Spleen (tissue), 11 donors: Measurements from ENCODE around the gene ADAP1. TPM values are rescaled to one million over a fixed set of nuclear protein-coding genes. Genes with fewer than 3 reads are reported as not detected.
A peak's percentile ranks its signal among the peaks of the same experiment; 100 is the strongest.

ENCODE experiments used
- DNase-seq: peaks from one replicate; pipeline ENCODE4 v3.0.0-alpha.2; 2020
- H3K27ac ChIP-seq, 8 donors: fragments of 200-600 bp; sonication (generic) in 7 of 8; 1 replicate in 4 of 8; 2 replicates in 4 of 8; pipeline versions ENCODE4 v1.5.0 to v1.8.0; 2016 to 2021; ENCODE audit warnings: inconsistent platforms in 4 of 8, mild to moderate bottlenecking in 4 of 8, moderate library complexity in 1 of 8
- H3K27me3 ChIP-seq, 7 donors: fragments of 200-600 bp; sonication (generic) in 6 of 7; replicated peaks in 1 of 7; 1 replicate in 4 of 7; 2 replicates in 3 of 7; pipeline versions ENCODE4 v1.5.0 to v1.8.0; 2016 to 2021; ENCODE audit warnings: inconsistent platforms in 3 of 7, mild to moderate bottlenecking in 1 of 7
- H3K36me3 ChIP-seq, 6 donors: fragments of 200-600 bp; sonication (generic) in 5 of 6; 1 replicate in 4 of 6; 2 replicates in 2 of 6; pipeline versions ENCODE4 v1.5.0 to v1.8.0; 2016 to 2021; ENCODE audit warnings: inconsistent platforms in 2 of 6
- H3K4me1 ChIP-seq, 6 donors: fragments of 200-600 bp; sonication (generic) in 5 of 6; 1 replicate in 3 of 6; 2 replicates in 3 of 6; pipeline versions ENCODE4 v1.5.0 to v1.8.0; 2016 to 2021; ENCODE audit warnings: inconsistent platforms in 3 of 6
- H3K4me3 ChIP-seq, 8 donors: fragments of 200-600 bp; sonication (generic) in 7 of 8; 1 replicate in 4 of 8; 2 replicates in 4 of 8; pipeline versions ENCODE4 v1.5.0 to v1.8.0; 2016 to 2021; ENCODE audit warnings: inconsistent platforms in 4 of 8, mild to moderate bottlenecking in 4 of 8, moderate library complexity in 2 of 8
- H3K9me3 ChIP-seq, 8 donors: fragments of 200-600 bp; sonication (generic) in 7 of 8; 1 replicate in 4 of 8; 2 replicates in 4 of 8; pipeline versions ENCODE4 v1.5.0 to v1.8.0; 2016 to 2021; ENCODE audit warnings: inconsistent platforms in 4 of 8
- CTCF ChIP-seq, 11 experiments: fragments of 200-600 bp in 7 of 11; fragments of 450-650 bp in 4 of 11; sonication (generic) in 4 of 11; IDR thresholded peaks in 8 of 11; conservative IDR thresholded peaks in 3 of 11; 1 replicate in 7 of 11; 2 replicates in 4 of 11; pipeline versions ENCODE4 v1.4.0 to v1.8.0; 2016 to 2021; ENCODE audit warnings: antibody characterized with exemption in 11 of 11, inconsistent platforms in 4 of 11, mild to moderate bottlenecking in 1 of 11
- POLR2A ChIP-seq, 3 donors: fragments of 450-650 bp; IDR thresholded peaks; one replicate each; pipeline ENCODE4 v1.5.1; 2017; ENCODE audit warnings: antibody characterized with exemption in 3 of 3, mild to moderate bottlenecking in 1 of 3
- POLR2AphosphoS5 ChIP-seq, 3 donors: sonication (generic); formaldehyde crosslinking; IDR thresholded peaks; one replicate each; pipeline ENCODE4 v1.5.1; 2017; ENCODE audit warnings: antibody characterized with exemption in 3 of 3
- WGBS, 5 donors: extraction: QIAGEN DNeasy Blood & Tissue Kit in 3 of 5; methylation state at CpG; one replicate each; pipeline versions ENCODE4 v1.1.5 to v1.1.7; 2013 to 2018; 5-methylcytosine and 5-hydroxymethylcytosine counted together
- intact Hi-C: fragments of 100-400 bp; cut with DNase I; formaldehyde crosslinking; loops from one replicate; pipeline ENCODE4 v1.15.0; 2023; ENCODE audit warnings: low total_unique reads
- polyA plus RNA-seq, 3 donors: library from polyadenylated mRNA; stranded (reverse); fragments of 200-250 nt; gene quantifications; one replicate each; pipeline ENCODE4 v1.2.1, GENCODE V29; 2013
- total RNA-seq, 7 donors: library from RNA; depleted of rRNA in 3 of 7; stranded (reverse); fragments of >200 nt in 3 of 7; fragmentation: NEBNext Ultra II Directional in 4 of 7; extraction: Animal tissue kit (Norgen Biotek cat#: 25700) in 4 of 7; gene quantifications; one replicate each; pipeline versions ENCODE4 v1.1.0 to v1.2.1, GENCODE V29; 2016 to 2021
- donor health status: healthy with polysubstance abuse.
- donor health status: DM: no; HTN: no; CAD: no; lungs with moderate emphysema.
- donor health status: DM: no; HTN: no; CAD: no.
- donor health status: Bipolar disorder and iron deficiency.
- donor health status: healthy.
- donor health status: DM: no; HTN: no; CAD: no.
- donor health status: DM: yes; HTN: yes; CAD: no.

Gene ADAP1
- total and polyA plus RNA-seq, 10 donors = 8.7 to 38.6 (median 22.7) TPM

GRCh38 chr7:856444-857095 lies 97.9 kb downstream of the ADAP1 start:
- TF ChIP-seq POLR2AphosphoS5 (IDR thresholded peaks at IDR 0.05) = peak in 1 of 3 donors; percentile 40
- no peak for TF ChIP-seq CTCF (IDR thresholded peaks at IDR 0.05 in 8 of 11, conservative IDR thresholded peaks at IDR 0.05 in 3 of 11)
- peaks cover 12 to 100% (median 99%) of the 10 kb centered on the region in 6 donors for H3K36me3 ChIP-seq

GRCh38 chr7:855686-856369 lies 98.7 kb downstream of the ADAP1 start:
- 93 to 97% (median 95%) methylated on average over 15 to 29 of the region's 29 CpGs for WGBS, 5 donors
- TF ChIP-seq CTCF (IDR thresholded peaks at IDR 0.05 in 8 of 11, conservative IDR thresholded peaks at IDR 0.05 in 3 of 11) = no peak
- no peak for TF ChIP-seq POLR2AphosphoS5 (IDR thresholded peaks at IDR 0.05)
- TF ChIP-seq POLR2A (IDR thresholded peaks at IDR 0.05) = no peak
- no peaks in the 10 kb centered on the region for H3K4me1 ChIP-seq

More at GRCh38 chr7:856444-857095, 97.9 kb downstream of the ADAP1 start:
- H3K9me3 ChIP-seq = no peaks in the 10 kb centered on the region
- no peaks in the 10 kb centered on the region for H3K4me1 ChIP-seq
- no peak for DNase-seq
- H3K27me3 ChIP-seq = no peaks in the 10 kb centered on the region
- intact Hi-C loops = loop anchor here (5.0 kb wide), 1 partner anchor 539 kb away; no protein-coding TSS in a partner anchor
- no peak overlapping the region for H3K27ac ChIP-seq
- H3K4me3 ChIP-seq = no peak overlapping the region
- WGBS, 5 donors = 90 to 96% (median 93%) methylated on average over 19 to 30 of the region's 30 CpGs

GRCh38 chr7:854118-854775 lies 100.2 kb downstream of the ADAP1 start:
- no peaks in the 10 kb centered on the region for H3K27me3 ChIP-seq
- TF ChIP-seq POLR2A (IDR thresholded peaks at IDR 0.05) (no peak), POLR2AphosphoS5 (IDR thresholded peaks at IDR 0.05) (peak in 1 of 3 donors; percentile 20)
- no peak overlapping the region for H3K27ac ChIP-seq
- intact Hi-C loops = no loop called here
- no peaks in the 10 kb centered on the region for H3K4me1 ChIP-seq
- H3K4me3 ChIP-seq = no peak overlapping the region
- DNase-seq = no peak
- peaks cover 12 to 100% (median 95%) of the 10 kb centered on the region in 6 donors for H3K36me3 ChIP-seq
- 93 to 97% (median 96%) methylated on average over 27 to 32 of the region's 32 CpGs for WGBS, 5 donors
- no peaks in the 10 kb centered on the region for H3K9me3 ChIP-seq

More at GRCh38 chr7:855686-856369, 98.7 kb downstream of the ADAP1 start:
- Histone ChIP-seq H3K4me3 (no peak overlapping the region), H3K27ac (no peak overlapping the region), H3K9me3 (no peaks in the 10 kb centered on the region), H3K36me3 (peaks cover 12 to 100% (median 97%) of the 10 kb centered on the region in 6 donors), H3K27me3 (no peaks in the 10 kb centered on the region)
- intact Hi-C loops = loop anchor here (5.0 kb wide), 1 partner anchor 539 kb away; no protein-coding TSS in a partner anchor
- DNase-seq = no peak

- Histone ChIP-seq H3K27ac (no peak overlapping the region), H3K27me3 (no peaks in the 10 kb centered on the region), H3K4me1 (no peaks in the 10 kb centered on the region), H3K9me3 (no peaks in the 10 kb centered on the region), H3K36me3 (peaks cover 10 to 100% (median 94%) of the 10 kb centered on the region in 6 donors), H3K4me3 (no peak overlapping the region)
- TF ChIP-seq POLR2A (IDR thresholded peaks at IDR 0.05) (no peak), POLR2AphosphoS5 (IDR thresholded peaks at IDR 0.05) (peak in 1 of 3 donors; percentile 4)
- intact Hi-C loops = no loop called here
- 86 to 93% (median 90%) methylated on average over 31 to 33 of the region's 33 CpGs for WGBS, 5 donors
- DNase-seq = no peak
Observed at GRCh38 chr7:853366-854117, 100.9 kb downstream of the ADAP1 start.
